HEK293 (cell line): ENCODE measurements around the gene SDHD.

ENCODE experiments used
- CTCF ChIP-seq: fragments of 450-650 bp; formaldehyde crosslinking; IDR thresholded peaks from 2 replicates; pipeline ENCODE4 v1.5.1; 2016; ENCODE audit warnings: missing biosample characterization, missing genetic modification characterization
- REST ChIP-seq: fragments of 450-650 bp; formaldehyde crosslinking; IDR thresholded peaks from 2 replicates; pipeline ENCODE4 v1.5.1; 2016; ENCODE audit warnings: missing biosample characterization, missing genetic modification characterization
- ZBTB1 ChIP-seq: fragments of 450-650 bp; formaldehyde crosslinking; IDR thresholded peaks from 2 replicates; pipeline ENCODE4 v1.5.1; 2016; ENCODE audit warnings: missing biosample characterization, missing genetic modification characterization
- ZFP69B ChIP-seq: fragments of 450-650 bp; formaldehyde crosslinking; IDR thresholded peaks from 2 replicates; pipeline ENCODE4 v1.5.1; 2016; ENCODE audit warnings: missing biosample characterization, missing genetic modification characterization
- ZNF133 ChIP-seq: fragments of 450-650 bp; formaldehyde crosslinking; IDR thresholded peaks from 2 replicates; pipeline ENCODE4 v1.5.1; 2016; ENCODE audit warnings: missing biosample characterization, missing genetic modification characterization
- ZNF174 ChIP-seq: fragments of 450-650 bp; formaldehyde crosslinking; IDR thresholded peaks from 2 replicates; pipeline ENCODE4 v1.5.0; 2017; ENCODE audit warnings: missing biosample characterization, mild to moderate bottlenecking, missing genetic modification characterization
- ZNF18 ChIP-seq: fragments of 450-650 bp; formaldehyde crosslinking; IDR thresholded peaks from 2 replicates; pipeline ENCODE4 v1.5.1; 2016; ENCODE audit warnings: missing biosample characterization, missing genetic modification characterization
- ZNF24 ChIP-seq: fragments of 450-650 bp; formaldehyde crosslinking; IDR thresholded peaks from 2 replicates; pipeline ENCODE4 v1.5.1; 2016; ENCODE audit warnings: missing biosample characterization, missing genetic modification characterization
- ZNF510 ChIP-seq: fragments of 450-650 bp; formaldehyde crosslinking; IDR thresholded peaks from 2 replicates; pipeline ENCODE4 v1.5.1; 2018; ENCODE audit warnings: mild to moderate bottlenecking, missing genetic modification characterization, missing biosample characterization; ENCODE audit not compliant: insufficient replicate concordance
- ZNF776 ChIP-seq: fragments of 450-650 bp; formaldehyde crosslinking; IDR thresholded peaks from 2 replicates; pipeline ENCODE4 v1.5.0; 2017; ENCODE audit warnings: missing biosample characterization, missing genetic modification characterization, borderline replicate concordance
- ZNF785 ChIP-seq: fragments of 450-650 bp; formaldehyde crosslinking; IDR thresholded peaks from 2 replicates; pipeline ENCODE4 v1.5.1; 2016; ENCODE audit warnings: missing biosample characterization, missing genetic modification characterization

- TF ChIP-seq REST (tag by site-specific recombination) = no peak
- TF ChIP-seq CTCF = no peak
- no peak for TF ChIP-seq ZNF510
- TF ChIP-seq ZNF18 (tag by site-specific recombination) = no peak
- no peak for TF ChIP-seq ZNF776 (tag by site-specific recombination)
- TF ChIP-seq ZNF133 (tag by site-specific recombination) = no peak
- TF ChIP-seq ZNF174 (tag by site-specific recombination) = no peak
- no peak for TF ChIP-seq ZNF24 (tag by site-specific recombination)
- TF ChIP-seq ZBTB1 = no peak
- TF ChIP-seq ZFP69B (tag by site-specific recombination) = no peak
- TF ChIP-seq ZNF785 (tag by site-specific recombination) = no peak
Observed at GRCh38 chr11:112100462-112100861, 13.8 kb downstream of the SDHD start.
